Measurements from ENCODE around the gene MEF2C. TPM values are rescaled to one million over a fixed set of nuclear protein-coding genes. Genes with fewer than 3 reads are reported as not detected.

The MEF2C gene
- total RNA-seq, 1 experiment from 2014 or later: 13.0 TPM

- ChIA-PET POLR2A (no interaction called here), RAD21 (ENCODE audit: low non-redundant PET in 1 of 2, low total read pairs in 2 of 2, uncharacterized antibody in 2 of 2, unreplicated experiment in 2 of 2) (no interaction called here), CTCF (interaction anchor here (1.6 kb wide), 1 partner anchor 16 kb away, joined by 4 read pairs; no protein-coding TSS in a partner anchor)
- H3K27ac ChIP-seq (ENCODE audit: low read depth, low read length): no peak overlapping the region
- no peaks in the 10 kb centered on the region for H4K20me1 ChIP-seq (ENCODE audit: insufficient read depth)
- H3K79me2 ChIP-seq (ENCODE audit: insufficient read depth, low read length): no peaks in the 10 kb centered on the region
- no peak overlapping the region for H3K9ac ChIP-seq (ENCODE audit: low read length)
- no peaks in the 10 kb centered on the region for H3K27me3 ChIP-seq (ENCODE audit: insufficient read depth, low read length)
- no peak for DNase-seq (ENCODE audit: low read depth, low spot score)
- H3K9me3 ChIP-seq (ENCODE audit: control insufficient read depth in 1 of 2, insufficient read depth in 1 of 2, low read depth in 1 of 2, low read length in 2 of 2): no peaks in the 10 kb centered on the region
- no peaks in the 10 kb centered on the region for H3K9me2 ChIP-seq (ENCODE audit: insufficient read depth)
- H3K4me1 ChIP-seq (ENCODE audit: control insufficient read depth in 1 of 2, insufficient read depth in 2 of 2, low read length in 2 of 2): peaks cover 0 to 11% of the 10 kb centered on the region in 2 experiments; a peak in 2 of 4 replicates
- no TSS peak for BruUV-seq (replicated peaks)
- ATAC-seq: no peak
- H3K4me3 ChIP-seq (replicated peaks in 1 of 2; ENCODE audit: low read depth in 1 of 2, low read length in 2 of 2): no peak overlapping the region
- no peak overlapping the region for H2AFZ ChIP-seq (ENCODE audit: low read depth, low read length, poor library complexity, severe bottlenecking)
- TF ChIP-seq CBX3 (IDR thresholded peaks at IDR 0.05; ENCODE audit: low read depth): no peak
- no peak for TF ChIP-seq CEBPB (IDR thresholded peaks at IDR 0.05; ENCODE audit: low read depth)
- no peak for TF ChIP-seq EGR1 (IDR thresholded peaks at IDR 0.05; ENCODE audit: low read depth)
- TF ChIP-seq EZH2phosphoT487 (IDR thresholded peaks at IDR 0.05; ENCODE audit: borderline replicate concordance): no peak
- TF ChIP-seq, protein P1, sequence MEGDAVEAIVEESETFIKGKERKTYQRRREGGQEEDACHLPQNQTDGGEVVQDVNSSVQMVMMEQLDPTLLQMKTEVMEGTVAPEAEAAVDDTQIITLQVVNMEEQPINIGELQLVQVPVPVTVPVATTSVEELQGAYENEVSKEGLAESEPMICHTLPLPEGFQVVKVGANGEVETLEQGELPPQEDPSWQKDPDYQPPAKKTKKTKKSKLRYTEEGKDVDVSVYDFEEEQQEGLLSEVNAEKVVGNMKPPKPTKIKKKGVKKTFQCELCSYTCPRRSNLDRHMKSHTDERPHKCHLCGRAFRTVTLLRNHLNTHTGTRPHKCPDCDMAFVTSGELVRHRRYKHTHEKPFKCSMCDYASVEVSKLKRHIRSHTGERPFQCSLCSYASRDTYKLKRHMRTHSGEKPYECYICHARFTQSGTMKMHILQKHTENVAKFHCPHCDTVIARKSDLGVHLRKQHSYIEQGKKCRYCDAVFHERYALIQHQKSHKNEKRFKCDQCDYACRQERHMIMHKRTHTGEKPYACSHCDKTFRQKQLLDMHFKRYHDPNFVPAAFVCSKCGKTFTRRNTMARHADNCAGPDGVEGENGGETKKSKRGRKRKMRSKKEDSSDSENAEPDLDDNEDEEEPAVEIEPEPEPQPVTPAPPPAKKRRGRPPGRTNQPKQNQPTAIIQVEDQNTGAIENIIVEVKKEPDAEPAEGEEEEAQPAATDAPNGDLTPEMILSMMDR (IDR thresholded peaks at IDR 0.05 in 2 of 3, conservative IDR thresholded peaks at IDR 0.05 in 1 of 3; ENCODE audit: borderline replicate concordance in 1 of 3, insufficient read depth in 1 of 3, low read depth in 2 of 3, low read length in 2 of 3): no peak
- TF ChIP-seq RAD21 (IDR thresholded peaks at IDR 0.05; ENCODE audit: low read depth): no peak
- TF ChIP-seq JUND (IDR thresholded peaks at IDR 0.05): no peak
- TF ChIP-seq SRF (IDR thresholded peaks at IDR 0.05; ENCODE audit: low read depth): no peak
- no peak for TF ChIP-seq POLR2AphosphoS5 (IDR thresholded peaks at IDR 0.05; ENCODE audit: low read depth, low read length)
- no peak for TF ChIP-seq ELF1 (IDR thresholded peaks at IDR 0.05; ENCODE audit: borderline replicate concordance, low read depth)
- TF ChIP-seq EZH2 (IDR thresholded peaks at IDR 0.05): no peak
- no peaks in the 10 kb centered on the region for H3K36me3 ChIP-seq (ENCODE audit: control insufficient read depth in 1 of 2, insufficient read depth in 2 of 2, low read length in 2 of 2)
- intact Hi-C loops (cut with micrococcal nuclease): no loop called here
- H3K4me2 ChIP-seq (ENCODE audit: low read length): no peak overlapping the region
Observed at GRCh38 chr5:88708682-88709398, 174.1 kb downstream of the MEF2C start.
